Common myeloid progenitor, CD34-positive (primary cell): ENCODE data around the gene NES.

ENCODE experiments used
- CTCF ChIA-PET: fragments of 350-600 bp; sonication (Branson Sonifier 250); formaldehyde crosslinking; loops from one replicate; lab custom pipeline; 2021; ENCODE audit warnings: antibody characterized with exemption; lab: Charles Lee
- POLR2A ChIA-PET: fragments of 350-600 bp; sonication (Branson Sonifier 250); formaldehyde crosslinking; loops from one replicate; lab custom pipeline; 2021; ENCODE audit warnings: antibody characterized with exemption; lab: Charles Lee
- DNase-seq, 3 donors: peaks; one replicate each; pipeline versions ENCODE4 v3.0.0 to v3.0.0-alpha.2; 2013
- H3K27ac ChIP-seq, 2 experiments: 1 replicate in 1 of 2; 2 replicates in 1 of 2; pipeline ENCODE4 v1.7.0; 2013; ENCODE audit warnings: inconsistent platforms in 2 of 2, low read length in 2 of 2, mild to moderate bottlenecking in 2 of 2, low read depth in 1 of 2, moderate library complexity in 1 of 2; ENCODE audit not compliant: severe bottlenecking in 2 of 2, insufficient read depth in 1 of 2, poor library complexity in 1 of 2
- H3K27me3 ChIP-seq, 5 experiments: replicated peaks in 2 of 5; 1 replicate in 3 of 5; 2 replicates in 2 of 5; pipeline versions ENCODE4 v1.6.1 to v1.7.0; 2013; ENCODE audit warnings: low read length in 4 of 5, mild to moderate bottlenecking in 2 of 5, moderate library complexity in 2 of 5, inconsistent platforms in 1 of 5; ENCODE audit not compliant: insufficient read depth in 5 of 5, control insufficient read depth in 4 of 5
- H3K36me3 ChIP-seq, 4 experiments: 1 replicate in 2 of 4; 2 replicates in 2 of 4; pipeline versions ENCODE4 v1.6.1 to v1.7.0; 2013; ENCODE audit warnings: low read length in 3 of 4, control low read depth in 1 of 4, mild to moderate bottlenecking in 1 of 4; ENCODE audit not compliant: control insufficient read depth in 4 of 4, insufficient read depth in 4 of 4
- H3K4me1 ChIP-seq, 4 experiments: 1 replicate in 3 of 4; 2 replicates in 1 of 4; pipeline versions ENCODE4 v1.6.1 to v1.7.1; 2013; ENCODE audit warnings: low read length in 3 of 4, mild to moderate bottlenecking in 3 of 4, control low read depth in 1 of 4, inconsistent platforms in 1 of 4, moderate library complexity in 1 of 4; ENCODE audit not compliant: control insufficient read depth in 4 of 4, insufficient read depth in 4 of 4; ENCODE audit errors: control extremely low read depth in 1 of 4
- H3K4me3 ChIP-seq, 7 experiments: 1 replicate in 4 of 7; 2 replicates in 3 of 7; pipeline versions ENCODE4 v1.5.1 to v1.7.0; 2013; ENCODE audit warnings: mild to moderate bottlenecking in 7 of 7, low read length in 6 of 7, moderate library complexity in 6 of 7, inconsistent platforms in 2 of 7, low read depth in 2 of 7, control low read depth in 1 of 7; ENCODE audit not compliant: insufficient read depth in 4 of 7, control insufficient read depth in 1 of 7; ENCODE audit errors: extremely low read depth in 1 of 7
- H3K9me3 ChIP-seq, 5 experiments: 1 replicate in 4 of 5; 2 replicates in 1 of 5; pipeline versions ENCODE4 v1.6.1 to v1.7.1; 2013; ENCODE audit warnings: low read length in 4 of 5, mild to moderate bottlenecking in 2 of 5, inconsistent platforms in 1 of 5, low read depth in 1 of 5, moderate library complexity in 1 of 5; ENCODE audit not compliant: control insufficient read depth in 4 of 5, insufficient read depth in 2 of 5; ENCODE audit errors: control extremely low read depth in 1 of 5
- WGBS: methylation state at CpG from one replicate; pipeline ENCODE4 v1.1.5; 2013; ENCODE audit not compliant: insufficient coverage; 5-methylcytosine and 5-hydroxymethylcytosine counted together

NES gene

DNA sequence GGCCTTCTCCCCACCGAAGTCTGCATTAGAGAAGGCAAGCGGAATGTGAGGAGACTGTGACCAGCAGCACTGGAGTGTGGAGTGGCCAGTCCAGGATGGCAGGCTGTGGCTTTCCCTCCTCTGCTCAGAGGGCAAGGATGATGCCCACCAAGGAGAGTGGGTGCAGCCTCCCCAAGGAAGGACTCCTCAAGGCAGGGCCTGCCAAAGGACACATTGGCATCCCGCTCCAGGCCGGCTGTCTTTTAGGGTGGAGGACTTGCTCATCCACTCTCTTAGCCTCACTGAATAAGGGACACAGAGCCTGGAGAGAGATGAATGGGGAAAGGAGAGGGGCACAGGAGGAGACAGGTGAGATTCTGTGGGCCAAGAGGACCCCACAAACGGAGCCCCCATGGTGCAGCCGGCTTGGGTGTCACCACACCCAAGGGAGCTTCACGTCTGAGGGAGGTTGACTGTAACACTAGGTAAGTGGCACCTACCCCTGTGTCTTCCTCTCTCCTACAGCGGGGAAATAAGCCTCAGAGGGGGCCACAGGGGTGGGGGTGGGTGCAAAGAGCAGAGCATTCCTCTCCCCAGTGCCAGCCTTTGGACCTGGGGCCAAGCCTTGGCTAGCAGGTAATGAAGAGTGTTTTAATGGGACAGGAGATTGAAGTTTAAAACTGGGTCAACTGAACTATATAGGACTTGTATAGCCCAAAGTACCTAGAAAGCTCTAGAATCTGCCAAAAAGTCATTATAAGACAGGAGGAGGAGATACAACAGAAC lies 4.2 kb upstream of the NES start:
- no peaks in the 10 kb centered on the region for H3K9me3 ChIP-seq
- WGBS, result 92% methylated on average over 4 of the region's 8 CpGs
- H3K4me1 ChIP-seq, result peaks cover 0 to 18% (median 15%) of the 10 kb centered on the region in 4 experiments
- H3K27ac ChIP-seq, result no peak overlapping the region
- POLR2A ChIA-PET, result no interaction called here
- no peak overlapping the region for H3K4me3 ChIP-seq
- CTCF ChIA-PET, result interaction anchor here (1.3 to 24.9 kb wide), 10 partner anchors 8 to 61 kb away, joined by 3 to 393 read pairs (median 49); partner anchors contain the start of genes CRABP2, ISG20L2 and METTL25B
- H3K27me3 ChIP-seq, result peaks cover 0 to 59% (median 27%) of the 10 kb centered on the region in 5 experiments
- no peak for DNase-seq
- no peaks in the 10 kb centered on the region for H3K36me3 ChIP-seq

DNA sequence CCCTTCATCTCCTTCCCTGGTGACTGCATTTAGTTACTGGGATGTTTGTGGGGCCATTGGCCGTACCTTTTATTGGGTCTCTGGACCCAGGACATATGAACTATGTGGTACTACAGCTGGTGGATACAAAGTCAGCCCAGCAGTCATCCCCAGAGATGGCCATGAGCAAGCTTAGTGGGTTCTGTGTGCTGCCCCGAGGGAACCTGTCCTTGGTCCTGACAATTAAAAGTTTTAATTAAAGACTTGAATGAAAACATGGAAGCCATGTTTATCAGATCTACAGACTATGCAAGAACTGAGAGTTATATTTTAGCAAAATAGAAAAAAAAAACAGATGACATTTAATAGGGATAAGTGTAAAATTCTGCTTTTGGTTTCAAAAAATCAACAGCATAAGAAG lies 2.8 kb upstream of the NES start:
- Histone ChIP-seq H3K27ac (no peak overlapping the region), H3K27me3 (peaks cover 0 to 72% (median 28%) of the 10 kb centered on the region in 5 experiments), H3K4me3 (no peak overlapping the region), H3K9me3 (no peaks in the 10 kb centered on the region), H3K36me3 (no peaks in the 10 kb centered on the region), H3K4me1 (peaks cover 0 to 18% (median 15%) of the 10 kb centered on the region in 4 experiments)
- CTCF ChIA-PET, result interaction anchor here (0.6 to 24.9 kb wide), 9 partner anchors 9 to 250 kb away, joined by 3 to 393 read pairs (median 3); partner anchors contain the start of genes ISG20L2 and METTL25B
- POLR2A ChIA-PET, result no interaction called here
- WGBS, result 100% methylated on average over 1 of the region's 2 CpGs
- no peak for DNase-seq

DNA sequence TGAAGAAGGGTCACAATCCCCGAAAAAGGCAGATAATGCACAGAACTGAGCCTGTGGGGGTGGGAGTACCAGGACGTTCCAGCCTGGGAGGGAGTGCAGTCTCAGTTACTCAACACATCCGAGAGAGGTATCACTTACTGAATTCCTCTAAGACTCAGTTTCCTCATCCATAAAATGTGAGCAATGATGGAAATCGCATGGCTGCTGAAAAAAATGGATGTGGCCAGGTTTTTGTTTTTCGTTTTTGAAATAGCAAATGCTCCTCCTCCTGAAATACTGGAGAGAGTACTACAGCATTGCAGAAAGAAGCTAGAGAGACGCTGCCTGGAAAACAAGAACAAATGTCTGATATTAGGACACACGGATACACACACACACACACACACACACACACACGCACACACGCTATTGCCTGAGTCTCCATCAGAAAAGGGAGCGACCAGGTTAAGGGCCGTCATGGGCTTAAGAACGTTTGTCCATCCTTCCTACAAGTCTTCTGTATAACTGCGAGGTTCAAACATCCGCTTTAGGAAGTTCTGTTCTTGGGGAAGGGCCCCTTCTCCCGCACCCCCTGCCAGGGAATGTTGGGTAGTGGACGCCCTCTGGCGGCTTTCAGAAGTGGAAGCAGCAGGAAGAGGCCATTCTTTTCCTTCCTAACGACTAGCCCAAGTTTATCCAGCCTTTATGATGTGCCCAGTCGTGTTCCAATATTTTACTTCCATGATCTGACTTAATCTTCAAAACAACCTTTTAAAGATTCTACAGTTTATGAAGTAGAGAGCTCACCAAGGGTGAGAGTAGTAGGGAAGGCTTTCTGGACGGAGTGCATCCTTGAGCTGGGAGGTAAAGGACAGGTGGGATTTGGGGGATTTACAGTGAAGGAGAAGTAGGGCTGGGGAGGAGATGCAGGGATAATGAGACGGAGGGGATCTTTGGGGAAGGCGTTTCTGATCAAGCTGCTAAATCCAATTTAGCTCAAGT lies 699 bp upstream of the NES start:
- no peak overlapping the region for H3K27ac ChIP-seq
- peaks cover 0 to 88% (median 33%) of the 10 kb centered on the region in 5 experiments for H3K27me3 ChIP-seq
- no peaks in the 10 kb centered on the region for H3K36me3 ChIP-seq
- POLR2A ChIA-PET, result no interaction called here
- no peaks in the 10 kb centered on the region for H3K9me3 ChIP-seq
- CTCF ChIA-PET, result interaction anchor here (1.0 to 24.9 kb wide), 14 partner anchors 11 to 107 kb away, joined by 3 to 393 read pairs (median 8); partner anchors contain the start of genes CRABP2, HAPLN2, ISG20L2 and METTL25B
- H3K4me3 ChIP-seq, result peak overlapping the region in 2 of 7 experiments; percentile 20 to 24
- WGBS, result under 1% methylated on average over 14 of the region's 22 CpGs
- peak; percentile 67 to 73 (median 68) for DNase-seq
- H3K4me1 ChIP-seq, result peaks cover 0 to 16% (median 12%) of the 10 kb centered on the region in 4 experiments

DNA sequence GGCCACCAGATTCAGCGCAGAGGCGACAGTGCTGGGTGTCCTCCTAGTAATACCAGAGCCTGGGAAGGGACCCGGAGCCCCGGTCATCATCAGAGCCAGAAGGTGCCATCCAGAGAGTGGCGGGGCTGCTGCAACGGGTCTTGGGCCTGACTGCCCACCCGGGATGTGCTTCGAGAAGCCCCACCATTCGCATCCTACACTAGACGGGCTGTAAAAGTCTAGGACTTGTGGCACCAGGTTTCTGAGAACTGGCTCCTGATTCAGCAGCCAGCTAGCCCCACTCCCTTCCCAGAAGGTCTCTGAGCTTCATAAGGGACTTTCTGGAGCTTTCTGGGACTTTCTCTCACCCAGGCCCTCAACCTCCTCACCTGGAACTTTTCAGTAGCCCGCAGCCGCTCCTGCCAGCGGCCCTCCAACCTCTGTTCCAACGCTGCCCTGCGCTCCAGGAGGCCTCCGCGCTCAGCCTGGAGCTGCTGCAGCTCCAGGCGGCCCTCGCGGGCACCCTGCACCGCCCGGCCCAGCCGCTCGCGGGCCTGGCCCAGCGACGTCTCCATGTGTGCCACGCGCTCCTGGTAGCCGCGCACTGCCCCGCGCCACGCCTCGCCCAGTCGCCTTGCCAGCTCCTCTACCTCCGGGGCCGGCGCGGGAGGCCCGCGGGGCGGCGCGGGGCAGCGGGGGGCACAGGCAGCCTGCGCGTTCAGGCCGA lies 940 bp downstream of the NES start:
- H3K27me3 ChIP-seq, result peaks cover 0 to 93% (median 26%) of the 10 kb centered on the region in 5 experiments
- POLR2A ChIA-PET, result interaction anchor here (0.6 to 1.1 kb wide), 3 partner anchors 15 to 282 kb away, joined by 3 to 6 read pairs (median 4); no protein-coding TSS in a partner anchor
- H3K27ac ChIP-seq, result no peak overlapping the region
- WGBS, result 28% methylated on average over 47 of the region's 49 CpGs
- no peaks in the 10 kb centered on the region for H3K36me3 ChIP-seq
- DNase-seq, result no peak
- no peaks in the 10 kb centered on the region for H3K9me3 ChIP-seq
- CTCF ChIA-PET, result interaction anchor here (0.8 to 24.9 kb wide), 10 partner anchors 13 to 59 kb away, joined by 3 to 393 read pairs (median 15); partner anchors contain the start of genes CRABP2, ISG20L2 and METTL25B
- H3K4me1 ChIP-seq, result peaks cover 0 to 16% (median 12%) of the 10 kb centered on the region in 4 experiments
- peak overlapping the region in 1 of 7 experiments; percentile 4 for H3K4me3 ChIP-seq

DNA sequence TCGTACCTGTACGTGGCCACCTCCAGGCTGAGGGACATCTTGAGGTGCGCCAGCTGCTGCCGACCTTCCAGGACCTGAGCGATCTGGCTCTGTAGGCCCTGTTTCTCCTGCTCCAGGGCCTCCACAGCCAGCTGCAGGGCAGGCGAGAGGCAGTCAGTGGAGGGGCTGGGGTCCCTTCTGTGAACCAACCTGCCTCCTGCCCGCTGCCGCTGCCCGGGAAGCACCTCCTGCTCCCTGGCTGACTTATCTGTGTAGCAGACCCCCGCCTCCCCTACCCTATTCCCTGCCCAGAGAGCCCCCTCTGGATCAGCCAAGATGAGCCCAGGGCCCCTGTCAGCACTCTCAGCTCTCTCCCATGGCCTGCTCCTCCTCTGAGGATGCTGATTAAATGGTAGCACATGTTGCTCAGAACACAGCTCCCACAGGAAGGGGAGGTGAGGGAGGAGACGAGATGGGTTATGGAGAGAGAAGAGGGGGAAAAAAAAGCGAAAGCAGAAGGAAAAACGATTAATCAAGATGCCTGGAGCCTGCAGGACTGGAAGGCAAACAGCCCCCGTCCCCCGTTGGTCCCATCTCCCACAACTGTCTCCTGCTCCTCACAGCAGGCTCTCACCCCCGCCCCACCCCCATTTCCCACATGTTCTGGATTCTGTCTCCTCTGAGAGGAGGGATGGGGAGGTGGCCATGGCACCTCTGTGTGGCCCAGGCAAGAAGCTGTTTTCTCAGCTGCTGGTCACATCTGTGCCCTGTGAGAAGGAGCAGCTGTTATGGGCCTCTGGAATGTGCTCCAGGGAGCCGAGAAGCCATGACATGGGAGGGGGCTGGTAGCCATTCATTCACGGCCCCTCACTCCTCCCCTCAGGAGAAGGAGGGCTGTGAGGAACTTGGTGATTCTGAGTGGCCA lies 1.7 kb downstream of the NES start:
- Histone ChIP-seq H3K36me3 (no peaks in the 10 kb centered on the region), H3K27ac (no peak overlapping the region), H3K4me3 (no peak overlapping the region), H3K4me1 (peaks cover 0 to 16% (median 12%) of the 10 kb centered on the region in 4 experiments), H3K9me3 (no peaks in the 10 kb centered on the region), H3K27me3 (peaks cover 0 to 91% (median 29%) of the 10 kb centered on the region in 5 experiments)
- DNase-seq, result no peak
- 75% methylated on average over 10 of the region's 18 CpGs for WGBS
- ChIA-PET CTCF (interaction anchor here (1.4 to 24.9 kb wide), 9 partner anchors 13 to 50 kb away, joined by 3 to 393 read pairs (median 17); partner anchors contain the start of genes CRABP2, ISG20L2 and METTL25B), POLR2A (interaction anchor here (0.6 to 1.1 kb wide), 3 partner anchors 15 to 282 kb away, joined by 3 to 6 read pairs (median 4); no protein-coding TSS in a partner anchor)
